ENCODE measurements around the gene PSORS1C2. TPM values are rescaled to one million over a fixed set of nuclear protein-coding genes. Genes with fewer than 3 reads are reported as not detected.
"Not testable (repeated sequence)": the region's sequence is repeated elsewhere in the genome, so short reads cannot be mapped to it uniquely, and the experiment has no call there.

PSORS1C2 gene
- total RNA-seq, 3 donors from 2014 or later: not detected

DNA sequence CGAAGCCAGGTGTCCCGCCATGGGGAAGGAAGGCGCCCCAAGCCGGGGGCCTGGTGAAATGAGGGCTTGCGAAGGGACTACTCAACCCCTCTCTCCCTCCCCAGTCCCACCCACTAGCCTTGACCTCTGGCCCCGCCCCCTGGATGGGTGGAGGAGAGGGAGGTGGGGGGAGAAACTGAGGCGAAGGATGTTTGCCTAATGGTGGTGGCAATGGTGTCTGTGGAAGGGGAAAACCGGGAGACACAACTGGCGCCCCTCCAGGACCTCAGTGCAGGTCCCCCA, 31.7 kb upstream of the PSORS1C2 start, which contains the start of gene POU5F1:
TSS of gene POU5F1 (minus strand) at position 83 of the 282 bp plus-strand sequence. CDS start at position 21, 62 bp downstream.
- Histone ChIP-seq H3K36me3 (no peaks in the 10 kb centered on the region), H3K27ac (no peak within 1 kb of the TSS), H3K9me3 (no peaks in the 10 kb centered on the region), H3K4me3 (no peak within 1 kb of the TSS), H3K27me3 (no peaks in the 10 kb centered on the region), H3K4me1 (no peaks in the 10 kb centered on the region)
- intact Hi-C loops (cut with DNase I; ENCODE audit: low total_unique reads): no loop called here
- TF ChIP-seq, protein P1, sequence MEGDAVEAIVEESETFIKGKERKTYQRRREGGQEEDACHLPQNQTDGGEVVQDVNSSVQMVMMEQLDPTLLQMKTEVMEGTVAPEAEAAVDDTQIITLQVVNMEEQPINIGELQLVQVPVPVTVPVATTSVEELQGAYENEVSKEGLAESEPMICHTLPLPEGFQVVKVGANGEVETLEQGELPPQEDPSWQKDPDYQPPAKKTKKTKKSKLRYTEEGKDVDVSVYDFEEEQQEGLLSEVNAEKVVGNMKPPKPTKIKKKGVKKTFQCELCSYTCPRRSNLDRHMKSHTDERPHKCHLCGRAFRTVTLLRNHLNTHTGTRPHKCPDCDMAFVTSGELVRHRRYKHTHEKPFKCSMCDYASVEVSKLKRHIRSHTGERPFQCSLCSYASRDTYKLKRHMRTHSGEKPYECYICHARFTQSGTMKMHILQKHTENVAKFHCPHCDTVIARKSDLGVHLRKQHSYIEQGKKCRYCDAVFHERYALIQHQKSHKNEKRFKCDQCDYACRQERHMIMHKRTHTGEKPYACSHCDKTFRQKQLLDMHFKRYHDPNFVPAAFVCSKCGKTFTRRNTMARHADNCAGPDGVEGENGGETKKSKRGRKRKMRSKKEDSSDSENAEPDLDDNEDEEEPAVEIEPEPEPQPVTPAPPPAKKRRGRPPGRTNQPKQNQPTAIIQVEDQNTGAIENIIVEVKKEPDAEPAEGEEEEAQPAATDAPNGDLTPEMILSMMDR (IDR thresholded peaks at IDR 0.05): no peak
- TF ChIP-seq POLR2A (IDR thresholded peaks at IDR 0.05) (no peak), POLR2AphosphoS5 (IDR thresholded peaks at IDR 0.05) (no peak)
- DNase-seq (ENCODE audit: low spot score in 2 of 2): no peak

DNA sequence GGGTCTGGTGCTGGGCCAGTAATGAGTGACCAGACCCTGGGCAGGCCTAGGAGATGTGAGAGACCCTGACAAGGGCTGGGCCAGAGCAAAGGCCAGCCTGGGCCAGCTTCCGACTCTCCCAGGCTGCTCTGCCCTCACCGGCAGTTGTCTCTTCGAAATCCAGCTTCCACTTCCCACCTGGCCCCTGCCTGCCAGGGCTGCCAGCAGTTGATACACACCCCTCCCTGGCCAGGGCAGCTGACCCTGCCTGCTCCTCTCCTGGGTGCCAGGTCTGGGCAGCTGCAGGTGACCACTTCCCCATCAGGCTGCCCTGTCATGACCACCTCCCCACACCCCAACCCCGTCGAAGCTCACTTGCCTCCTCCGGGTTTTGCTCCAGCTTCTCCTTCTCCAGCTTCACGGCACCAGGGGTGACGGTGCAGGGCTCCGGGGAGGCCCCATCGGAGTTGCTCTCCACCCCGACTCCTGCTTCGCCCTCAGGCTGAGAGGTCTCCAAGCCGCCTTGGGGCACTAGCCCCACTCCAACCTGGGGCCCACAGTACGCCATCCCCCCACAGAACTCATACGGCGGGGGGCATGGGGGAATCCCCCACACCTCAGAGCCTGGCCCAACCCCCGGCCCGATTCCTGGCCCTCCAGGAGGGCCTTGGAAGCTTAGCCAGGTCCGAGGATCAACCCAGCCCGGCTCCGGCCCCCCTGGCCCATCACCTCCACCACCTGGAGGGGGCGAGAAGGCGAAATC, 31.2 kb upstream of the PSORS1C2 start:
- H3K4me1 ChIP-seq; intact Hi-C loops (cut with DNase I; ENCODE audit: low total_unique reads); DNase-seq (ENCODE audit: low spot score in 2 of 2); H3K4me3 ChIP-seq; H3K27me3 ChIP-seq; H3K27ac ChIP-seq; H3K36me3 ChIP-seq; H3K9me3 ChIP-seq: not testable (repeated sequence)

DNA sequence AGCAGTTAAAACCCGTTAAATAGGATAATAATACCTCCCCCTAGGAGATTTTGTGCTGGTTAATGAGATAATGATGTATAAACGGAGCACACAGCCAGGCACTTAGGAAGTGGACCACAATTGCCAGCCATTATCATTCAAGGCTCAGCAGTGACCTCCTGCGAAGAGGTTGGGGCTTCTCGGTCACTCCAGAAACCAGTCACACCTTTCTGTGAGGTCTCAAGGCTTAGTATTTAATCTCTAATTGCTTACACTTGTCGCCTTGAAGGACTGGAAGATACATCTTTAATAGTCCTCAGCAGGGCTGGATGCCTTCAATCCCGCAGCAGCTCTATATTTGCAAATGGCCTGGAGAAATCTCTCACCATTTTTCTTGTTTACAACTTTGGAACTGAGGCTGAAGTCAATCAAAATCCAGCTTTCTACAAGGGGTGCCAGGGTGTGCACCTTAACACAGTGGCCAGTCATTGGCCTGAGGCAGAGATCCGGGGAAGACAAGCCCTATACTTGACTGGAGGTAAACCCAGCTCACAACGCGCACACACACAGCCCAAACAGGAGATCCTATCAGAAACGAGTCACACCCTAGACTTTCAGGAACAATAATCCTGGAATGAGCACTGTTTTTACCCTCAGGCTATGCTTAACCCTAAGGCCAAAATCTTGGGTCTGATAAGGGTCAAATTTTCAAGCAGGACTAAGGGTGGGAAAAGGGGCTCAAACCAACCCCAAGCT, 30.4 kb upstream of the PSORS1C2 start:
- intact Hi-C loops (cut with DNase I; ENCODE audit: low total_unique reads): no loop called here
- Histone ChIP-seq H3K27ac (no peak overlapping the region), H3K36me3 (no peaks in the 10 kb centered on the region), H3K4me1 (no peaks in the 10 kb centered on the region), H3K27me3 (no peaks in the 10 kb centered on the region), H3K4me3 (no peak overlapping the region), H3K9me3 (no peaks in the 10 kb centered on the region)
- TF ChIP-seq POLR2AphosphoS5 (IDR thresholded peaks at IDR 0.05): no peak
- no peak for TF ChIP-seq POLR2A (IDR thresholded peaks at IDR 0.05)
- TF ChIP-seq, protein P1 (IDR thresholded peaks at IDR 0.05): no peak
- no peak for DNase-seq (ENCODE audit: low spot score in 2 of 2)

DNA sequence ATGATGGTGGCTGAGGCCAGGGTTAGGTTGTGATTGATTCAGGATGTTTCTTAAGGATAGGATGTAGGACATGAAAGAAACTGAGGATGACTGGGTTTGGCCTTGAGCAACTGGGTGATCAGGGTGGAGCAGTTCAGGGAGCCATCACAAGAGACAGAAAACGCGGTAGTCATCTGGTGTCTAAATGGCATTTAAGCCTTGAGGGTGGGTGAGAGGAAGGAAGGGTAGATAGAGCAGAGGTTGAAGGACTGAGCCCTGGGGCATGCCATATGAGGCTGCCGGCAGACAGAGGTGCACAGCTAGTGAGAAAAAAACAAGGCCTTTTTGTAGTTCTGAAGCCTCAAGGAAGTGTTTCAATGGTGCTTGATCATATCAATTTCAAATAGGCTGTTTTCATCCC, 29.7 kb upstream of the PSORS1C2 start:
- Histone ChIP-seq H3K27ac (no peak overlapping the region), H3K9me3 (no peaks in the 10 kb centered on the region), H3K36me3 (no peaks in the 10 kb centered on the region), H3K4me1 (no peaks in the 10 kb centered on the region), H3K4me3 (no peak overlapping the region), H3K27me3 (no peaks in the 10 kb centered on the region)
- DNase-seq (ENCODE audit: low spot score in 2 of 2): no peak
- no peak for TF ChIP-seq POLR2AphosphoS5 (IDR thresholded peaks at IDR 0.05)
- TF ChIP-seq, protein P1 (IDR thresholded peaks at IDR 0.05): no peak
- TF ChIP-seq POLR2A (IDR thresholded peaks at IDR 0.05): no peak
- intact Hi-C loops (cut with DNase I; ENCODE audit: low total_unique reads): no loop called here

DNA sequence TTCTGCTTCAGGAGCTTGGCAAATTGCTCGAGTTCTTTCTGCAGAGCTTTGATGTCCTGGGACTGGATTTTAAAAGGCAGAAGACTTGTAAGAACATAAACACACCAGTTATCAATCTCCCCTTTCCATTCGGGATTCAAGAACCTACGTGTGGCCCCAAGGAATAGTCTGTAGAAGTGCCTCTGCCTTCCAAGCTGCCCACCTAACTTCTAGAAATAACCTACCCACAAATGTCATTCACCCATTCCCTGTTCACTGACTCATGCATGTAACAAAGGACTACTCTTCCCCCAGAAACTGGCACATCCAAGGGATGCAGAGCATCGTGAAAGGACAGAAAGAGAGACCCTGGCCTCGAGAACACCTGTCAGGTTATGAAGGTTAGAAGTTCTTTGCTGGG, 27.1 kb upstream of the PSORS1C2 start:
- TF ChIP-seq, protein P1 (IDR thresholded peaks at IDR 0.05): no peak
- TF ChIP-seq POLR2AphosphoS5 (IDR thresholded peaks at IDR 0.05) (no peak), POLR2A (IDR thresholded peaks at IDR 0.05) (no peak)
- H3K4me3 ChIP-seq: no peak overlapping the region
- no peaks in the 10 kb centered on the region for H3K36me3 ChIP-seq
- DNase-seq (ENCODE audit: low spot score in 2 of 2): no peak
- no peaks in the 10 kb centered on the region for H3K27me3 ChIP-seq
- intact Hi-C loops (cut with DNase I; ENCODE audit: low total_unique reads): no loop called here
- no peak overlapping the region for H3K27ac ChIP-seq
- H3K4me1 ChIP-seq: no peaks in the 10 kb centered on the region
- no peaks in the 10 kb centered on the region for H3K9me3 ChIP-seq

DNA sequence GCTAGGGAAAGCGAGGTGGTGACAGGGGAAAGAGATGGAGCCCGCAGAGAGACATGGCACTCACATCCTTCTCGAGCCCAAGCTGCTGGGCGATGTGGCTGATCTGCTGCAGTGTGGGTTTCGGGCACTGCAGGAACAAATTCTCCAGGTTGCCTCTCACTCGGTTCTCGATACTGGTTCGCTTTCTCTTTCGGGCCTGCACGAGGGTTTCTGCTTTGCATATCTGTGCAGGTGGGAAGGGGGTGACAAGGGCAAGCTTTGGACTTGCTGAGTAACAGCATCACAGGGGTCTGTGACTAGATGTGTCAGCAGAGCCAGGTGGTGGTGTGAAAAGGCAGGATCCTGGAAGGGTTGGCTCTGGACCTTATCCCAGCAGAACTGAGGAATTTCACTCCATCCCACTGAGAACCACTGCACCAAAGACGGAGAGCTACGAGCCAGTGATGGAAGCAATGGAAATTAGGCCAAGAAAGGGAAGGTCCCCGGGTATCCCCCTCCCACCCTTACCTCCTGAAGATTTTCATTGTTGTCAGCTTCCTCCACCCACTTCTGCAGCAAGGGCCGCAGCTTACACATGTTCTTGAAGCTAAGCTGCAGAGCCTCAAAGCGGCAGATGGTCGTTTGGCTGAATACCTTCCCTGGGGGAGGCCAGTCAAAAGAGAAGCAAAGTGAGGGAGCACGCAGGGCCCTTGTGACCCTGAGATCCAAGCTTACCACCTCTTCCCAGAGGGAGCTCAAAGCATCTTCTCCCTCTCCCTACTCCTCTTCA, 26.4 kb upstream of the PSORS1C2 start:
- H3K4me1 ChIP-seq; H3K4me3 ChIP-seq; H3K27ac ChIP-seq; intact Hi-C loops (cut with DNase I; ENCODE audit: low total_unique reads); DNase-seq (ENCODE audit: low spot score in 2 of 2); H3K27me3 ChIP-seq; H3K36me3 ChIP-seq; H3K9me3 ChIP-seq: not testable (repeated sequence)

DNA sequence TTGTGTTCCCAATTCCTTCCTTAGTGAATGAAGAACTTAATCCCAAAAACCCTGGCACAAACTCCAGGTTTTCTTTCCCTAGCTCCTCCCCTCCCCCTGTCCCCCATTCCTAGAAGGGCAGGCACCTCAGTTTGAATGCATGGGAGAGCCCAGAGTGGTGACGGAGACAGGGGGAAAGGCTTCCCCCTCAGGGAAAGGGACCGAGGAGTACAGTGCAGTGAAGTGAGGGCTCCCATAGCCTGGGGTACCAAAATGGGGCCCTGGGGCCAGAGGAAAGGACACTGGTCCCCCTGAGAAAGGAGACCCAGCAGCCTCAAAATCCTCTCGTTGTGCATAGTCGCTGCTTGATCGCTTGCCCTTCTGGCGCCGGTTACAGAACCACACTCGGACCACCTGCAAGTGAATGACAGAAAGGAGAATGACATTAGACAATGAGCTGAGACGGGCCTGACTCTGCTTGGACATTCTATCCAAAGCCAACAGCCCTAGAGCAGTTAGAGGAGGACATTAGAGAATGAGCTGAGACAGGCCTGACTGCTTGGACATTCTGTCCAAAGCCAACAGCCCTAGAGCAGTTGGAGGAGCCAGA, 25.7 kb upstream of the PSORS1C2 start:
- H3K36me3 ChIP-seq; H3K27me3 ChIP-seq; H3K27ac ChIP-seq; H3K4me1 ChIP-seq; H3K4me3 ChIP-seq; DNase-seq (ENCODE audit: low spot score in 2 of 2); intact Hi-C loops (cut with DNase I; ENCODE audit: low total_unique reads); H3K9me3 ChIP-seq: not testable (repeated sequence)

All from breast epithelium (tissue), 4 donors.